ENCODE results near the gene STAG2. TPM values are rescaled to one million over a fixed set of nuclear protein-coding genes. Genes with fewer than 3 reads are reported as not detected.
"Not testable (repeated sequence)": the region's sequence is repeated elsewhere in the genome, so short reads cannot be mapped to it uniquely, and the experiment has no call there.

The STAG2 gene
- total and polyA plus RNA-seq, 11 donors, result 10.4 to 42.0 (median 25.9) TPM

DNA sequence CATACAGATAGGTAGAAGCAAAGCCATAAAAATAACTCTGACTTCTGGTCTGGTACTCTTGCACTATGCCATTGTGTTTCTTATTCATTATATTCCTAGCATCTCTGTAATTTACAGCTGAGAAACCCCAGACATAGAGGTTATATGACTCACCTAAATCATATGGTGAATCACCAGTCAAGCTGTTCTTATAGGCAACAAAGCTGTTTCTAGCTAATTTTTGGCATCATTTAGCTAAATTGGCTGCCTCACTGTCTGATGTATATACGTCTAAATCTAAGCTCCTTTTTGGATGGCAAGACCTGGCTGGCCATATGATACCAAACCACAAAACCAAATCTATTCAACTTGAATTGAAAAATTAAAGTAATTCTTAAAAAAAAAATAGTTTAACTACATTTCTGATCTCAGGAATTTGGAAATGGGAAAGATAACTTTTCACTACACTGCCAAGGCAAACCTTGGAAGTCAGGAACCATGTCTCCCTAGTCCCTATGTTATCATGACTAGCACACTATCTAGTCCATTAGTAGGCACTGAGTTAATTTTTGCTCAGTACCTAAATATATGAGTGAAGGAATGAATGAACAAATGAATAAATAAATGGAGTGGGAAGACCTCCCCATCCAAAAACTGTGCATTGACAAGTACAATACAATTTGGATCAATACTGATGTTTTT lies 41.3 kb upstream of the STAG2 start:
- Histone ChIP-seq H3K27me3 (no peaks in the 10 kb centered on the region), H3K36me3 (no peaks in the 10 kb centered on the region), H3K27ac (no peak overlapping the region), H3K4me3 (no peak overlapping the region), H3K4me1 (no peaks in the 10 kb centered on the region), H3K9me3 (no peaks in the 10 kb centered on the region)
- no peak for ATAC-seq
- 50 to 88% (median 86%) methylated on average over 1 of the region's 1 CpG for WGBS, 4 donors
- TF ChIP-seq, protein P1, sequence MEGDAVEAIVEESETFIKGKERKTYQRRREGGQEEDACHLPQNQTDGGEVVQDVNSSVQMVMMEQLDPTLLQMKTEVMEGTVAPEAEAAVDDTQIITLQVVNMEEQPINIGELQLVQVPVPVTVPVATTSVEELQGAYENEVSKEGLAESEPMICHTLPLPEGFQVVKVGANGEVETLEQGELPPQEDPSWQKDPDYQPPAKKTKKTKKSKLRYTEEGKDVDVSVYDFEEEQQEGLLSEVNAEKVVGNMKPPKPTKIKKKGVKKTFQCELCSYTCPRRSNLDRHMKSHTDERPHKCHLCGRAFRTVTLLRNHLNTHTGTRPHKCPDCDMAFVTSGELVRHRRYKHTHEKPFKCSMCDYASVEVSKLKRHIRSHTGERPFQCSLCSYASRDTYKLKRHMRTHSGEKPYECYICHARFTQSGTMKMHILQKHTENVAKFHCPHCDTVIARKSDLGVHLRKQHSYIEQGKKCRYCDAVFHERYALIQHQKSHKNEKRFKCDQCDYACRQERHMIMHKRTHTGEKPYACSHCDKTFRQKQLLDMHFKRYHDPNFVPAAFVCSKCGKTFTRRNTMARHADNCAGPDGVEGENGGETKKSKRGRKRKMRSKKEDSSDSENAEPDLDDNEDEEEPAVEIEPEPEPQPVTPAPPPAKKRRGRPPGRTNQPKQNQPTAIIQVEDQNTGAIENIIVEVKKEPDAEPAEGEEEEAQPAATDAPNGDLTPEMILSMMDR (IDR thresholded peaks at IDR 0.05), result no peak
- no peak for TF ChIP-seq POLR2A (IDR thresholded peaks at IDR 0.05)
- intact Hi-C loops (cut with DNase I), result no loop called here
- no peak for DNase-seq

DNA sequence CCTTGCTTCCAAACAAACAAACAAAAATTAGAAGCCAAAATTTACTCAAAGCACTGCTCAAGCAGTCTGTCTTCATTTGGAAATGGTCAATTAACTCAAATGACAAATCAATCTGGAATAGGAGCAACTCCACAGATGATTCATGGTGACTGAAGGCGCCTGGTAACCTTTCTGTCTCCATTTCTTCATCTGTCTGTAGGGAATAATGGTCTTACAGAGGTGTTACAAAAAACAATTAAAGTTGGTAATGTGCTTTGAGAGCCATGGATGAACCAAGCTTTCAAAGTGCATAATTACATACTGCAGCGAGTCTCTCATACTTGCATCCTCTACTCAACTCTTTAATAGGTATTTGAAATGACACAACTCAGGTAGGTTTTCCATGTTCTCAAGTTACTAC lies 38.3 kb upstream of the STAG2 start:
- intact Hi-C loops (cut with DNase I), result no loop called here
- Histone ChIP-seq H3K4me1 (no peaks in the 10 kb centered on the region), H3K36me3 (no peaks in the 10 kb centered on the region), H3K27ac (no peak overlapping the region), H3K9me3 (no peaks in the 10 kb centered on the region), H3K27me3 (no peaks in the 10 kb centered on the region), H3K4me3 (no peak overlapping the region)
- TF ChIP-seq, protein P1 (IDR thresholded peaks at IDR 0.05), result no peak
- no peak for TF ChIP-seq POLR2A (IDR thresholded peaks at IDR 0.05)
- 56 to 98% (median 82%) methylated on average over 2 of the region's 2 CpGs for WGBS, 4 donors
- DNase-seq, result no peak
- no peak for ATAC-seq

DNA sequence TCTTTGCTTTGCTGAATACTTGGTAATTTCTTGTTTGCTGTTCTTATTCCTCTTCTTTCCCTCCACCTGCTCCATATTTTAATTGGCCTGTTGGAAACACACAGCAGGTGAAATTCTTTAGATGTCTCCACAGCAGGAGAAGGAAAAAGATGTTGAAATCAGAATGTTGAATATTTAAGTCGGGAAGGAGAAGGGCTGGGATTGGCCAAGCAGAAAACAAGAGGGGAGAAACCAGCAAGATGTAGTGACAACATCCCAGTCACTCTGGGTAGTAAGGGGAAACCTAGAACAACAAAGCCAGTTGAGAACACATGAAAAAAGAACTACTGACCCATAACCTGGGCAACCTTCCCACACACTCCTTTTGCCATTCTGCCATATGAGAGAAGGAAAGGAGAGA lies 37.3 kb upstream of the STAG2 start:
- no peak for DNase-seq
- Histone ChIP-seq H3K36me3 (no peaks in the 10 kb centered on the region), H3K27ac (no peak overlapping the region), H3K27me3 (no peaks in the 10 kb centered on the region), H3K4me3 (no peak overlapping the region), H3K4me1 (no peaks in the 10 kb centered on the region), H3K9me3 (no peaks in the 10 kb centered on the region)
- TF ChIP-seq POLR2A (IDR thresholded peaks at IDR 0.05), result no peak
- TF ChIP-seq, protein P1 (IDR thresholded peaks at IDR 0.05), result no peak
- 31 to 49% (median 44%) methylated on average over 1 of the region's 1 CpG for WGBS, 4 donors
- intact Hi-C loops (cut with DNase I), result no loop called here
- ATAC-seq, result no peak

DNA sequence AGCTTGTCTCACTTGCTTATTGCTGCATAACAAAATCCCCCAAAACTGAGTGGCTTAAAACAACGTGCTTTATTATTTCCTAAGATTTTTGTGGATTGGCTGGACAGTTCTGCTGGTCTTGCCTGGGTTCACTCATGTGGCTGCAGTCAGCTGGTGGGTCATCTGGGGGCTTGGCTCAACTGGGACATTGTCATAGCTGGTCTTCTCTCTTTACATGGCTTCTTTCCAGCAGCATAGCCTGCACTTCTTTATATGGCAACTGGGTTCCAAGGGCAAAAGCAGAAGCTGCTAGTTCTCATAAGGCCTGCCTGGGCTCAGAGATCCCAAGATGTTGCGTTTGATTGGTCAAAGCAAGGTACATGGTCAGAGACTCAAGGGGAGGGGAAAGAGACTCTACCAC lies 33.7 kb upstream of the STAG2 start:
- DNase-seq, result no peak
- ATAC-seq, result no peak

DNA sequence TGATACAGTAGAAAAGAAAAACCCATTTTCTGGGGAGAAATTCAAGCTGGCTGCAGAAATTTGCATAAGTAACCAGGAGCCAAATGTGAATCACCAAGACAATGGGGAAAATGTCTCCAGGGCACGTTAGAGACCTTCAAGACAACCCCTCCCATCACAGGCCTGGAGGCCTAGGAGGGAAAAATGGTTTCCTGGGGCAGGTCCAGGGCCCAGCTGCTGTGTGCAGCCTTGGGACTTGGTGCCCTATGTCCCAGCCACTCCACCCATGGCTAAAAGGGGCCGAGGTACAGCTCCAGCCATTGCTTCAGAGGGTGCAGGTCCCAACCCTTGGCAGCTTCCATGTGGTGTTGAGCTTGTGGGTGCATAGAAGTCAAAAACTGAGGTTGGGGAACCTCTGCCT lies 29.5 kb upstream of the STAG2 start:
- H3K27ac ChIP-seq; DNase-seq; intact Hi-C loops (cut with DNase I); ATAC-seq; H3K4me1 ChIP-seq; H3K27me3 ChIP-seq; H3K4me3 ChIP-seq; H3K9me3 ChIP-seq; H3K36me3 ChIP-seq: not testable (repeated sequence)
- 45 to 66% (median 54%) methylated on average over 2 of the region's 2 CpGs for WGBS, 4 donors

More for the DNA sequence above, 33.7 kb upstream of the STAG2 start:
- no peak overlapping the region for H3K4me3 ChIP-seq
- no peaks in the 10 kb centered on the region for H3K9me3 ChIP-seq
- no peaks in the 10 kb centered on the region for H3K36me3 ChIP-seq
- no peak overlapping the region for H3K27ac ChIP-seq
- H3K27me3 ChIP-seq, result no peaks in the 10 kb centered on the region
- TF ChIP-seq, protein P1 (IDR thresholded peaks at IDR 0.05), result no peak
- TF ChIP-seq POLR2A (IDR thresholded peaks at IDR 0.05), result no peak
- no peaks in the 10 kb centered on the region for H3K4me1 ChIP-seq
- intact Hi-C loops (cut with DNase I), result no loop called here
- WGBS, 4 donors, result 68 to 90% (median 79%) methylated on average over 2 of the region's 2 CpGs
